Esophagus (tissue), 2 donors: ENCODE data around the gene ALG6. TPM values are rescaled to one million over a fixed set of nuclear protein-coding genes. Genes with fewer than 3 reads are reported as not detected.

Source experiments
- H3K27ac ChIP-seq, 2 donors: one replicate each; pipeline ENCODE4 v1.5.1; 2013; ENCODE audit warnings: low read depth in 2 of 2, mild to moderate bottlenecking in 2 of 2, inconsistent platforms in 1 of 2, low read length in 1 of 2, moderate library complexity in 1 of 2
- H3K27me3 ChIP-seq, 2 donors: one replicate each; pipeline ENCODE4 v1.6.1; 2013; ENCODE audit warnings: low read length in 2 of 2, control low read depth in 1 of 2, mild to moderate bottlenecking in 1 of 2; ENCODE audit not compliant: insufficient read depth in 2 of 2, control insufficient read depth in 1 of 2
- H3K36me3 ChIP-seq, 2 donors: one replicate each; pipeline ENCODE4 v1.6.1; 2013; ENCODE audit warnings: low read length in 1 of 2; ENCODE audit not compliant: control insufficient read depth in 2 of 2, insufficient read depth in 2 of 2
- H3K4me1 ChIP-seq, 2 donors: one replicate each; pipeline ENCODE4 v1.6.1; 2013; ENCODE audit warnings: low read length in 1 of 2; ENCODE audit not compliant: control insufficient read depth in 2 of 2, insufficient read depth in 2 of 2
- H3K4me3 ChIP-seq, 2 donors: one replicate each; pipeline ENCODE4 v1.5.1; 2013; ENCODE audit warnings: low read length in 2 of 2, mild to moderate bottlenecking in 2 of 2, low read depth in 1 of 2, moderate library complexity in 1 of 2
- H3K9me3 ChIP-seq, 2 donors: one replicate each; pipeline ENCODE4 v1.6.1; 2013; ENCODE audit warnings: mild to moderate bottlenecking in 2 of 2, low read depth in 1 of 2, low read length in 1 of 2, moderate library complexity in 1 of 2; ENCODE audit not compliant: control insufficient read depth in 2 of 2, insufficient read depth in 1 of 2
- WGBS, 2 donors: extraction: QIAGEN DNeasy Blood & Tissue Kit; methylation state at CpG; one replicate each; pipeline ENCODE4 v1.1.7; 2013; 5-methylcytosine and 5-hydroxymethylcytosine counted together
- polyA plus RNA-seq, 2 donors: library from polyadenylated mRNA; stranded (reverse); fragments of 200-250 nt; gene quantifications; one replicate each; pipeline ENCODE4 v1.2.3, GENCODE V29; 2013
- donor health status: healthy with polysubstance abuse.
- donor health status: Bipolar disorder and iron deficiency.

Gene ALG6
- polyA plus RNA-seq, 2 donors = 8.3 to 14.1 TPM

GRCh38 chr1:63322114-63322943 lies 45.1 kb upstream of the ALG6 start, which contains the start of gene FOXD3:
FOXD3 (plus strand) TSS chr1:63322567; CDS start chr1:63323059, 492 bp downstream.
- WGBS, 2 donors = 0 to 2% methylated on average over 63 to 85 of the region's 85 CpGs
- H3K9me3 ChIP-seq = peaks cover 2 to 34% of the 10 kb centered on the region in 2 donors
- peaks cover 3 to 15% of the 10 kb centered on the region in 2 donors for H3K4me1 ChIP-seq
- no peak within 1 kb of the TSS for H3K27ac ChIP-seq
- peaks cover 0 to 65% of the 10 kb centered on the region in 2 donors for H3K27me3 ChIP-seq
- peak within 1 kb of the TSS; percentile 49 to 57 for H3K4me3 ChIP-seq
- H3K36me3 ChIP-seq = no peaks in the 10 kb centered on the region

GRCh38 chr1:63322944-63323864 lies 44.2 kb upstream of the ALG6 start:
- Histone ChIP-seq H3K4me3 (peak overlapping the region; percentile 49 to 57), H3K4me1 (peaks cover 3 to 11% of the 10 kb centered on the region in 2 donors), H3K27ac (no peak overlapping the region), H3K36me3 (no peaks in the 10 kb centered on the region), H3K9me3 (peaks cover 2 to 34% of the 10 kb centered on the region in 2 donors), H3K27me3 (peaks cover 0 to 69% of the 10 kb centered on the region in 2 donors)
- WGBS, 2 donors = 5% methylated on average over 78 to 104 of the region's 104 CpGs

- Histone ChIP-seq H3K4me3 (peak overlapping the region; percentile 49 to 57), H3K4me1 (peaks cover 3 to 11% of the 10 kb centered on the region in 2 donors)
- 8% methylated on average over 74 to 114 of the region's 114 CpGs for WGBS, 2 donors
Observed at GRCh38 chr1:63323865-63324778, 43.3 kb upstream of the ALG6 start.

GRCh38 chr1:63324779-63325119 lies 42.7 kb upstream of the ALG6 start:
- no peak overlapping the region for H3K27ac ChIP-seq
- no peaks in the 10 kb centered on the region for H3K36me3 ChIP-seq
- H3K27me3 ChIP-seq = peaks cover 0 to 64% of the 10 kb centered on the region in 2 donors
- WGBS, 2 donors = 23 to 24% methylated on average over 7 of the region's 7 CpGs
- peaks cover 3 to 12% of the 10 kb centered on the region in 2 donors for H3K4me1 ChIP-seq
- H3K9me3 ChIP-seq = peaks cover 0 to 24% of the 10 kb centered on the region in 2 donors
- peak overlapping the region in 1 of 2 donors; percentile 57 for H3K4me3 ChIP-seq

More at GRCh38 chr1:63323865-63324778, 43.3 kb upstream of the ALG6 start:
- peaks cover 0 to 27% of the 10 kb centered on the region in 2 donors for H3K9me3 ChIP-seq
- H3K27me3 ChIP-seq = peaks cover 0 to 64% of the 10 kb centered on the region in 2 donors
- no peaks in the 10 kb centered on the region for H3K36me3 ChIP-seq
- no peak overlapping the region for H3K27ac ChIP-seq

GRCh38 chr1:63325279-63325985 lies 42.0 kb upstream of the ALG6 start:
- Histone ChIP-seq H3K27me3 (peaks cover 0 to 64% of the 10 kb centered on the region in 2 donors), H3K36me3 (no peaks in the 10 kb centered on the region), H3K4me3 (no peak overlapping the region), H3K9me3 (peaks cover 0 to 18% of the 10 kb centered on the region in 2 donors), H3K27ac (no peak overlapping the region), H3K4me1 (peaks cover 3 to 15% of the 10 kb centered on the region in 2 donors)
- WGBS, 2 donors = 23 to 24% methylated on average over 2 of the region's 2 CpGs

GRCh38 chr1:63326106-63326472 lies 41.3 kb upstream of the ALG6 start:
- Histone ChIP-seq H3K27me3 (peaks cover 2 to 64% of the 10 kb centered on the region in 2 donors), H3K27ac (no peak overlapping the region), H3K9me3 (peaks cover 0 to 13% of the 10 kb centered on the region in 2 donors), H3K4me1 (peaks cover 3 to 15% of the 10 kb centered on the region in 2 donors), H3K36me3 (no peaks in the 10 kb centered on the region), H3K4me3 (no peak overlapping the region)
- 15 to 19% methylated on average over 20 of the region's 20 CpGs for WGBS, 2 donors

GRCh38 chr1:63326473-63327380 lies 40.7 kb upstream of the ALG6 start:
- peaks cover 3 to 15% of the 10 kb centered on the region in 2 donors for H3K4me1 ChIP-seq
- peaks cover 0 to 9% of the 10 kb centered on the region in 2 donors for H3K9me3 ChIP-seq
- no peak overlapping the region for H3K27ac ChIP-seq
- H3K27me3 ChIP-seq = peaks cover 5 to 58% of the 10 kb centered on the region in 2 donors
- H3K4me3 ChIP-seq = no peak overlapping the region
- H3K36me3 ChIP-seq = no peaks in the 10 kb centered on the region
- 13 to 17% methylated on average over 37 of the region's 37 CpGs for WGBS, 2 donors
